Measurements from ENCODE around the gene DNAH17.

The DNAH17 gene

DNA sequence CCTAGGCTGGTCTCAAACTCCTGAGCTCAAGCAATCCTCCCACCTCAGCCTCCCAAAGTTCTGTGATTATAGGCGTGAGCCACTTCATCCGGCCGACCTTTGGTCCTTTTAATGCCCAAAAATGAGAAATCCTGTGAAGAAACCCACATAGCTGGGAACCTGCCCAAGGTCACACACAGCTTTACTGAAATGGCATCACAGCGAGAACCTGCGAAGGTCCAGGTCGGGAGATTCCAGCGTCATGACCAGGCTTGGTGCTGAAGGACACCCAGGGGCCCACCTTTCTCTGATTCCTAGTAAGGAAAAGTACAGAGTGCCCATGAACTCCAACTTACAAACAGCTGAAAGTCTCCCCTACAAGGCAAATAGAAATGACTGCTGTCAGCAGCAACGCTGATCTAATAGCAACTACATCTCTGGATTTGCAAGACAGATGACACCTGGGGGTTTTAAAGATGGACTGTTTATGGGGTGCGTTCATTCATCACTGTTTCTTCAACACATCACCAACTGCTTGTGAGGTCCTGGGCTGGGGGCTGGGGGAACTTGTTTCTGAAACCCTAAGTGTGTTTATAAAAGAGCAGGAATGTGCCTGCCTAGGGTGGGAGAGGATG, 24.5 kb upstream of the DNAH17 start:
- no peak for DNase-seq

GRCh38 chr17:78600181-78600721, 23.1 kb upstream of the DNAH17 start:
- DNase-seq = no peak

- no peak for DNase-seq
Observed at GRCh38 chr17:78599419-78599818, 22.2 kb upstream of the DNAH17 start.

DNA sequence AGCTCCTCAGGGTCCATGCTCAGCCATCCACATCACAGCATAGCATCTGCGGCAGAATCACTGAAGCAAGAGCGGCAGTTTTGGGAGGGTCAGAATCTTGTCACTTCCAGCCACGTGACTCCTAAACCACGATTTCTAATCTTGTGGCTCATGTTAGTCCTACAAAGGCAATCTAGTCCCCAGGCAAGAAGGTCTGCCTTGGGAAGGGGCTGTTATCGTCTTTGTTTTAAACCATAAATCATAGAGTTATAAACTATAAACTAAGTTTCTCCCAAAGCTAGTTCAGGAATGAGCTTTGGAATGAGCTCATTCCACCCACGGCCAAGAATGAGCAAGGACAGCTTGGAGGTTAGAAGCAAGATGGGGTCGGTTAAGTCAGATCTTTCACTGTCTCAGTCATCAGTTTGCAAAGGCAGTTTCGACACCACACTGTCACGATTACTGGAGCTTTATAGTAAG, 20.8 kb upstream of the DNAH17 start:
- DNase-seq = no peak

- DNase-seq = no peak
Observed at GRCh38 chr17:78596871-78597764, 19.9 kb upstream of the DNAH17 start.

DNA sequence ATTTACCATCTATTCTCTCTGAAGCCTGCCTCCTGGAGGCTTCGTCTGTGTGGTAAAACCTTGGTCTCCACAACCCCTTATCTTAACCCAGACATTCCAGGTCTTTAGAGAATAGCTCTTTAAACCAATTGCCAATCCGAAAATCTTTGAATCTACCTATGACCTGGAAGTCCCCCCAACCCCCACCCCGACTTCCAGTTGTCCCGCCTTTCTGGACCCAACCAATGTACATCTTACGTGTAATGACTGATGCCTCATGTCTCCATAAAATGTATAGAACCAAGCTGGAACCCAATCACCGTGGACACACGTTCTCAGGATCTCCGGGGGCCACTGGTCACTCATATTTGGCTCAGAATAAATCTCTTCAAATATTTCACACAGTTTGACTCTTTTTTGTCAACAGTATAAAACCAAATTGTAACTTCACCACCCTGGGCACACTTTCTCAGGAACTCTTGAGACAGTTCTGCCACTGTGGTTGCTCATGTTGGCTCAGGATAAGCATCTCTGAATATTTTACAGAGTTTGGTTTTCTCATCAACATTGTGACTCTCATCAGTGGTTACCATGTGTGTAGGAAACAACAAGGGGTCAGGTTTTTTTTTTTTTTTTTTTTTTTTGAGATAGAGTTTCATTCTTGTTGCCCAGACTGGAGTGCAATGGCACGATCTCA, 18.1 kb upstream of the DNAH17 start:
- no peak for DNase-seq

GRCh38 chr17:78592991-78593329, 15.8 kb upstream of the DNAH17 start:
- no peak for DNase-seq

GRCh38 chr17:78591263-78591671, 14.1 kb upstream of the DNAH17 start:
- DNase-seq = no peak

DNA sequence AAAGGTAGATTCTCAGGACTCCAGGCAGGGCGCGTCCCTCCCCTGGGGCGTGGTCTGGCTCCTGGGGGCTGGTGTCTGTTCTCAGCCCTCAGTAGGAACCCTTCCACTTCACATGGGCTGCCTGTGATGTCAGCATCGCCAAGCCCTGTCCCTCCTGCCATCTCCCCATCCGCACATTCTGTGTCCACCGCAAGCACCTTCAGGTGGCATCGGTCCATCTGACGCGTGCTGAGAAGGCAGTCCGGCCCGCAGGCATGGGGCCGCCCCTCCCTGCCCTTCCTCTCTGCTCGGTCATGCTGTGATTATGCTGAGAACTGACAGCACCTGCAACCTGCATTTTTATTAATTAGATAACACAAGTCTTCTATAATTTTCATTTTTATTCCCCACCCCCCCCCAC, 12.7 kb upstream of the DNAH17 start:
- DNase-seq = no peak

DNA sequence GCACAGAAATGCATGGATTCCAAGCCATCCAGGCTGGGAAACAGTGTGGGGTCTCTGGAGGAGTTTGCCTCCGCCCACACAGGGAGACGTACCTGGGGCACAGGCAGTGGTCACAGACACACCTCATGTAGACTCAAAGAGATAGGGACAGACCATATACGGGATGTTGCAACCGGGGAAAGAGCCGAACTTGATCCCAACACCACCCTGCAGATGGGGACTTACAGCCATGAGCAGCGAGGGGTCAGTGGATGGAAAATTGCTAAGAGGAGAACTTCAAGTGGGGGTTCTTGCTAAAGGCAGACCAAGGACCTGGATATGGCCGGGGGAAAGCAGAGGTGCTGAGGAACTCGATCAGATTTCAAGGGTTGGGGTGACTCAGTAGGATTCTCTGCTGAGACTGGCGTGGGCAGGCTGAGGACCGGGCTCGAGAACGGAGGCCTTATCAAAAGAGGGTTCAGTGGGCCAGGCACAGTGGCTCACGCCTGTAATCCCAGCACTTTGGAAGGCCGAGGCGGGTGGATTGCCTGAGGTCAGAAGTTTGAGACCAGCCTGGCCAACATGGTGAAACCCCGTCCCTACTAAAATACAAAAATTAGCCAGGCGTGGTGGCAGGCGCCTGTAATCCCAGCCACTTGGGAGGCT, 12.0 kb upstream of the DNAH17 start:
- no peak for DNase-seq

- DNase-seq = no peak
Observed at GRCh38 chr17:78588258-78589030, 11.2 kb upstream of the DNAH17 start.

GRCh38 chr17:78585006-78585630, 7.9 kb upstream of the DNAH17 start:
- DNase-seq = no peak

- DNase-seq = no peak
Observed at GRCh38 chr17:78583091-78583490, 5.9 kb upstream of the DNAH17 start.

- DNase-seq = no peak
Observed at GRCh38 chr17:78581304-78581703, 4.1 kb upstream of the DNAH17 start.

DNA sequence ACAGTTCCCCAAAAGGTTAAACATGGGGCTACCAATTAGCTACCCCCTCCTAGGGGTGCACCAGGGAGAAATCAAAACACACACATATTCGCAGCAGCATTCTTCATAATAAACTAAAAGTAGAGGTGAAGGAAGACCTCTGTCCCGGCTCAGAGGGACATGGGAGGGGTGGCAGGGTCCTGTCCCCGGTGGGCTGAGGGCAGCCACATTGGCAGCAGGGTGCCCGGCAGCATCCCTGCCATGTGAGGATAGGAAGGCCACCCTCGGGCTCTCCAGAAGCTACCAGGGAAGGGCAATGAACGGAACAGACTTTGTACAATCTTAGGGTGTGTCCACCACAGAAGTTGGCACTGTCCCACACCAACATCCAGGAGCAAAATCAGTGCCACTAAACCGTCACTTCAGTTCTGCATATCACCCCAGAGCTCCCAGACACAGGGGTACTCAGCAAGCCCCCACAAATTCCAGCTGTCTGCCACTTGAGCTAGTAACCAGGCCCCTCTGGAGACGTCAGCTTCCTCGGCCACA, 3.1 kb upstream of the DNAH17 start:
- DNase-seq = no peak

GRCh38 chr17:78576389-78577112, 645 bp downstream of the DNAH17 start:
- no peak for DNase-seq

GRCh38 chr17:78575899-78576298, 1.3 kb downstream of the DNAH17 start:
- no peak for DNase-seq

- DNase-seq = no peak
Observed at GRCh38 chr17:78575340-78575739, 1.9 kb downstream of the DNAH17 start.

- no peak for DNase-seq
Observed at GRCh38 chr17:78573955-78574354, 3.2 kb downstream of the DNAH17 start.

DNA sequence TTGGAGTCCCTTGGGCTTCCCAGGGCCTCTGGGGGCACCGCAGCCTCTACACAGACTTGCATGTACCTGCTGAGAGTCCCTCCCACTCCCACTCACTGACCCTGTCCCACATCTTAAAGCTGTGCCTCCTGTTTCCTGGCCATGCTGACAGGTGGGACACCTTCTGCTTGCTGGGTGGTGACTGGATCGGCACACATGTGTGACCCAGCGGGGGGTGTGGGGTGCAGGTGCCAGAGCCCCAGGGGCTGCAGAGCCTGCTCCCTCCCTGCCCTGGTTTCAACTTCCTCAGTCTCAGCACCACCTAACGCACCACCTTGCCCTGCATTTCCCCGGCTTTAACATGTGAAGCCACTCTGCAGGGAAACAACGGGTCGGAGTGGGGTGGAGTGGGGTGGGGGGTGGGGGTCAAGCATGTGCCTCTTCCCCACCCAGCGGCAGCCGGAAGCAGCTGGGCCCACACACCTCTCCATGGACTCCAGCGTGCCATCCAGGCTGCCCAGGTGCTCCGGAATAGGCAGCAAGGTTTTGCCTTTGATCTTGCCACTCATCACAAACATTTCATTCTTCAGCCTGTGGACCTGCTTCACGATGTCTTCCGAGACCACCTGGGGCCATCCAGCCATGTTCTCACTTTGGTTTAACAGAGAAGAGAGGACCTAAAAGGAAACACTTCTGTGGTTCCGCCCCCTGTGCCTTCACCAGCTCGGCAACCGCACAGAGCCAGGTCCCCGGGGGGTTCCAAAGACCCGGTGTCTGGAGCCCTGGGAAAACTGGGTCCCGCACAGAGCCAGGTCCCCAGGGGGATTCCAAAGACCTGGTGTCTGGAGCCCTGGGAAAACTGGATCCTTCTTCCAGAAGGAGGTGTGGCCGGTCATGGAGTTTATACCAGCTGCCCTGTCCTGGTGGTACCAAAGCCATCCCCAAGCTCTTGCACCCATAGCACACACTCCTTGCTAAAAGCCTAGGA, 4.7 kb downstream of the DNAH17 start:
- DNase-seq = no peak

All from amniotic stem cell (primary cell).